ENCODE results near the gene VPS35L.

DNA sequence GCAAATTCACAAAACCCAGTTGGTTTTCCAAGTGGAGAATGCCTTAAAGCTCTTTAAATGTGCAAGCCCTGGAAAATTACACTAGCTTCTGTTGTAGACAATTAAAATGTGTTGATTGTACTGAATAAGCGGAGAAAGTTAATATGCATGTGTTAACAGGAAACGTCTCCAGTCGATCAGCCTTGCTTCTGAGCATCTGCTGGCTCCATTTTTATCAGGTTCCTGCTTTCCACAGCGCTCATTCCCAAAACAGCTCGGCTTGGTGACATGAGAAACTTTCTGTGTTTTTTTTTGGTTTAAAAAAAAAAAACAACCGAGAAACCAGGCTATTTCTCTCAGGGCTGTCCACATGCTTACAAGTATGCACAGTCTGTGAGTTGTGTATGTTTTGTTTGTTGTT, 60.7 kb downstream of the VPS35L start:
- TF ChIP-seq GATA2 (IDR thresholded peaks at IDR 0.05; ENCODE audit: low read depth, low read length) (no peak), GATA3 (IDR thresholded peaks at IDR 0.05; ENCODE audit: low read depth, low read length) (no peak)

All from SH-SY5Y (cell line).